NT2/D1 (cell line): Measurements from ENCODE around the gene PTPRG.

Experiments used
- SUZ12 ChIP-seq: IDR thresholded peaks from 2 replicates; pipeline ENCODE4 v1.6.1; 2011; ENCODE audit not compliant: insufficient read length, insufficient read depth; ENCODE audit errors: extremely low read depth
- YY1 ChIP-seq: IDR thresholded peaks from 2 replicates; pipeline ENCODE4 v1.6.1; 2011; ENCODE audit not compliant: insufficient read length, insufficient read depth
- ZNF274 ChIP-seq: IDR thresholded peaks from 2 replicates; pipeline ENCODE4 v1.6.1; 2011; ENCODE audit warnings: mild to moderate bottlenecking, low read depth, low read length

DNA sequence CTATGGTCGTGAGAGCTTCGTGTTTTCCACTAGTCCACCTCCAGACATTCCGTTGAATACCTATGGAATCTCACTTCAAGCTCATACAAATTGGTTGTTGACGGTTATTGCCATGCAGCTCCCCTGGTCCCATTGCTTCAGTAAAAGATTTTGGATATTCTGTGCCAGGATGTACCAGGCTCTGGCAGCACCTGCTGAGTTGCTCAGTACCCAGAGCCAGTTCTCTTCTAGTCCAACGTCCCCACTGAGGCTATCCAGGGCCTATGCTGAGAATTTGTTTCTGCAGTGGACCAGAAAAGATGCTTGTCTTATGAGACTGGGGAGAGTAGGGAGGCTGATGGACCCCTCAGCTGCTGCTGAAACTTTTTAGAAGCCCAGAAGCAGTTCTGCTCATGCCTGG lies 533.1 kb downstream of the PTPRG start:
- TF ChIP-seq ZNF274 (no peak), YY1 (no peak), SUZ12 (no peak)
